SK-N-SH (cell line): ENCODE measurements around the gene EDEM2. TPM values are rescaled to one million over a fixed set of nuclear protein-coding genes. Genes with fewer than 3 reads are reported as not detected.

Experiments
- CTCF ChIA-PET: fragments of 300-600, 350-600 bp; formaldehyde crosslinking; extraction: SDS; loops from one replicate; lab custom pipeline; 2021; lab: Yijun Ruan, JAX
- POLR2A ChIA-PET: fragments of 350-600 bp; sonication (Branson Sonifier 250); formaldehyde crosslinking; extraction: SDS; loops from one replicate; lab custom pipeline; 2020; ENCODE audit warnings: antibody characterized with exemption, inconsistent platforms; lab: Yijun Ruan, JAX
- DNase-seq: peaks from one replicate; pipeline ENCODE4 v3.0.0; 2012
- H2AFZ ChIP-seq: fragments of 200-600 bp; sonication (generic); 2 replicates; pipeline ENCODE4 v1.8.1; 2016; ENCODE audit warnings: antibody characterized with exemption, mild to moderate bottlenecking, low read depth
- H3F3A ChIP-seq: fragments of 200-600 bp; sonication (generic); replicated peaks from 2 replicates; pipeline ENCODE3; 2016; ENCODE audit warnings: antibody characterized with exemption, mild to moderate bottlenecking; ENCODE audit not compliant: insufficient read depth
- H3K27ac ChIP-seq, 2 experiments: fragments of 200-500 bp in 1 of 2; fragments of 200-600 bp in 1 of 2; sonication (Bioruptor generic) in 1 of 2; sonication (generic), shearing (Covaris generic) in 1 of 2; 2 replicates each; pipeline versions ENCODE4 v1.5.1 to v1.6.1; 2014 to 2016; ENCODE audit warnings: low read depth in 2 of 2, inconsistent platforms in 1 of 2, low read length in 1 of 2, mild to moderate bottlenecking in 1 of 2, mixed read lengths in 1 of 2
- H3K27me3 ChIP-seq: fragments of 200-600 bp; sonication (generic), shearing (Covaris generic); 2 replicates; pipeline ENCODE4 v1.6.1; 2016; ENCODE audit warnings: mixed run types; ENCODE audit not compliant: insufficient read depth
- H3K36me3 ChIP-seq, 2 experiments: fragments of 200-500 bp in 1 of 2; fragments of 200-600 bp in 1 of 2; sonication (Bioruptor generic) in 1 of 2; sonication (generic) in 1 of 2; replicated peaks in 1 of 2; 2 replicates each; pipeline versions ENCODE3 to v1.5.1; 2014 to 2016; ENCODE audit warnings: low read length in 1 of 2, mild to moderate bottlenecking in 1 of 2; ENCODE audit not compliant: insufficient read depth in 2 of 2, control insufficient read depth in 1 of 2
- H3K4me1 ChIP-seq, 2 experiments: fragments of 200-500 bp in 1 of 2; fragments of 200-600 bp in 1 of 2; sonication (Bioruptor generic) in 1 of 2; sonication (generic), shearing (Covaris generic) in 1 of 2; 2 replicates each; pipeline versions ENCODE4 v1.5.1 to v1.6.1; 2014 to 2016; ENCODE audit warnings: low read depth in 1 of 2, low read length in 1 of 2, mixed run types in 1 of 2; ENCODE audit not compliant: insufficient read depth in 2 of 2, control insufficient read depth in 1 of 2
- H3K4me2 ChIP-seq: fragments of 200-600 bp; sonication (generic), shearing (Covaris generic); 2 replicates; pipeline ENCODE4 v1.6.1; 2017; ENCODE audit warnings: mixed run types
- H3K4me3 ChIP-seq, 2 experiments: fragments of 200-500 bp in 1 of 2; fragments of 200-600 bp in 1 of 2; sonication (Bioruptor generic) in 1 of 2; sonication (generic), shearing (Covaris generic) in 1 of 2; 2 replicates each; pipeline versions ENCODE4 v1.5.1 to v1.8.1; 2014 to 2016; ENCODE audit warnings: low read depth in 2 of 2, inconsistent platforms in 1 of 2, low read length in 1 of 2, mild to moderate bottlenecking in 1 of 2, mixed read lengths in 1 of 2, moderate library complexity in 1 of 2
- H3K79me2 ChIP-seq: fragments of 200-600 bp; sonication (generic); 2 replicates; pipeline ENCODE4 v1.8.1; 2017; ENCODE audit warnings: mild to moderate bottlenecking; ENCODE audit not compliant: insufficient read depth
- H3K9ac ChIP-seq: fragments of 200-600 bp; sonication (generic); 2 replicates; pipeline ENCODE4 v1.6.1; 2017; ENCODE audit warnings: mixed run types
- H3K9me2 ChIP-seq: fragments of 200-600 bp; sonication (generic); 2 replicates; pipeline ENCODE4 v1.6.1; 2017; ENCODE audit warnings: mixed run types
- H3K9me3 ChIP-seq: fragments of 200-600 bp; sonication (generic); 2 replicates; pipeline ENCODE4 v1.6.1; 2017; ENCODE audit warnings: mixed run types, mild to moderate bottlenecking, moderate library complexity
- H4K20me1 ChIP-seq: fragments of 200-600 bp; sonication (generic); 2 replicates; pipeline ENCODE4 v1.6.1; 2017; ENCODE audit warnings: mild to moderate bottlenecking, mixed run types; ENCODE audit not compliant: insufficient read depth
- EP300 ChIP-seq, 2 experiments: IDR thresholded peaks; 2 replicates each; pipeline versions ENCODE4 v1.4.0 to v1.6.1; 2012; ENCODE audit warnings: borderline replicate concordance in 1 of 2, low read depth in 1 of 2, low read length in 1 of 2
- JUND ChIP-seq: IDR thresholded peaks from 2 replicates; pipeline ENCODE4 v1.4.0; 2012
- REST ChIP-seq: IDR thresholded peaks from 2 replicates; pipeline ENCODE4 v1.6.1; 2012; ENCODE audit warnings: mild to moderate bottlenecking, low read depth, low read length, moderate library complexity
- TEAD4 ChIP-seq: IDR thresholded peaks from 2 replicates; pipeline ENCODE4 v1.4.0; 2012; ENCODE audit warnings: mild to moderate bottlenecking, borderline replicate concordance; ENCODE audit not compliant: insufficient read depth
- USF2 ChIP-seq: fragments of 150-350 bp; IDR thresholded peaks from 2 replicates; pipeline ENCODE4 v1.6.1; 2017; ENCODE audit warnings: antibody characterized with exemption, low read length, low read depth, borderline replicate concordance
- WGBS: methylation state at CpG from one replicate; pipeline ENCODE4 v1.1.6; 2017; ENCODE audit warnings: low lambda C conversion rate; 5-methylcytosine and 5-hydroxymethylcytosine counted together
- polyA plus RNA-seq, 3 experiments: library from polyadenylated mRNA; depleted of rRNA; stranded (reverse); fragments of >200 nt; gene quantifications; 2 replicates each; pipeline ENCODE4 v1.2.3, GENCODE V29; 2012

The EDEM2 gene
- polyA plus RNA-seq, 1 of the 3 experiments (the other 2 are of a cell fraction): 34.3 TPM

GRCh38 chr20:35134880-35135279, 12.3 kb downstream of the EDEM2 start:
- Histone ChIP-seq H3K9ac (no peak overlapping the region), H3K4me2 (no peak overlapping the region), H3K27ac (no peak overlapping the region), H3K36me3 (peaks cover 24 to 28% of the 10 kb centered on the region in 2 experiments), H3K27me3 (no peaks in the 10 kb centered on the region), H3K4me3 (no peak overlapping the region), H2AFZ (no peak overlapping the region), H3K9me3 (no peaks in the 10 kb centered on the region), H3K9me2 (no peaks in the 10 kb centered on the region), H4K20me1 (no peaks in the 10 kb centered on the region), H3K79me2 (no peaks in the 10 kb centered on the region), H3K4me1 (no peaks in the 10 kb centered on the region), H3F3A (peaks cover 8% of the 10 kb centered on the region)
- CTCF ChIA-PET: interaction anchor here (4.1 kb wide), 1 partner anchor 39 kb away, joined by 15 read pairs; no protein-coding TSS in a partner anchor
- POLR2A ChIA-PET: no interaction called here
- TF ChIP-seq JUND: no peak
- TF ChIP-seq USF2: no peak
- no peak for TF ChIP-seq EP300 (IDR thresholded peaks at IDR 0.05; ENCODE audit: borderline replicate concordance in 1 of 2, low read depth in 1 of 2, low read length in 1 of 2)
- TF ChIP-seq TEAD4: no peak
- DNase-seq: no peak
- WGBS: 96% methylated on average over 6 of the region's 6 CpGs

DNA sequence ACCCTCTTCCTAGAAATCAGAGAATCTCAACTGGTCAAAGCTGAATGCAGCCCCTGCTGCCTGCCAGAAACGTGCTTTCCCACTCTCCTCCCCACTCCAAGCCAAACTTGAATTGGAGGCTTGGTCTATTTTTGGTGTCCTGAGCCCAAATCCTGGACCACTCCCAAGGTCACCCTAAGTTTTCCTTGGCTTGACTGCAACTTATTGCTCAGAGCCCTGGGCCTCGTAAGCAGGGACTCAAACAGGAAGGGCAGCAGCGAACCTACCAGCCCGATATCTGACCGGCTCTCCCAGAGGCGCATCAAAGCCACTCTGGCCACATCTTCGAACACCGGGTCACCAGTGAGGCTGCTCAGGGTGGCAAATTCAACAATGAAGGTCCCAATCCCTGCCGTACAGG, 12.7 kb downstream of the EDEM2 start:
- POLR2A ChIA-PET: no interaction called here
- no peaks in the 10 kb centered on the region for H3K9me3 ChIP-seq
- TF ChIP-seq REST (no peak), EP300 (IDR thresholded peaks at IDR 0.05; ENCODE audit: borderline replicate concordance in 1 of 2, low read depth in 1 of 2, low read length in 1 of 2) (no peak)
- no peak overlapping the region for H3K27ac ChIP-seq
- H3K4me3 ChIP-seq: no peak overlapping the region
- H4K20me1 ChIP-seq: no peaks in the 10 kb centered on the region
- H2AFZ ChIP-seq: no peak overlapping the region
- H3K27me3 ChIP-seq: no peaks in the 10 kb centered on the region
- H3F3A ChIP-seq: peaks cover 8% of the 10 kb centered on the region
- no peak overlapping the region for H3K4me2 ChIP-seq
- WGBS: 96% methylated on average over 8 of the region's 9 CpGs
- DNase-seq: no peak
- H3K4me1 ChIP-seq: no peaks in the 10 kb centered on the region
- CTCF ChIA-PET: interaction anchor here (0.9 to 4.1 kb wide), 2 partner anchors 39 to 134 kb away, joined by 4 to 15 read pairs; no protein-coding TSS in a partner anchor
- no peaks in the 10 kb centered on the region for H3K9me2 ChIP-seq
- H3K79me2 ChIP-seq: no peaks in the 10 kb centered on the region
- H3K36me3 ChIP-seq: peaks cover 24 to 25% of the 10 kb centered on the region in 2 experiments
- H3K9ac ChIP-seq: no peak overlapping the region
